CD4-positive, alpha-beta T cell (primary cell): ENCODE data around the gene TRAF5. TPM values are rescaled to one million over a fixed set of nuclear protein-coding genes. Genes with fewer than 3 reads are reported as not detected.

Source experiments
- ATAC-seq: fragments of 200-7000 bp; cut with Tn5 transposase; one replicate; pipeline ENCODE4 v1.10.0; 2022; ENCODE audit warnings: mild to moderate bottlenecking; ENCODE audit not compliant: poor library complexity
- CTCF ChIA-PET: fragments of 350-600 bp; sonication (Branson Sonifier 250); formaldehyde crosslinking; loops from one replicate; lab custom pipeline; 2021; ENCODE audit warnings: antibody characterized with exemption, inconsistent platforms; lab: Charles Lee
- POLR2A ChIA-PET: fragments of 350-600 bp; sonication (Branson Sonifier 250); formaldehyde crosslinking; loops from one replicate; lab custom pipeline; 2021; ENCODE audit warnings: antibody characterized with exemption, inconsistent platforms; lab: Charles Lee
- DNase-seq, 14 experiments: peaks; one replicate each; pipeline ENCODE4 v3.0.0-alpha.2; 2013 to 2020; ENCODE audit warnings: mixed read lengths in 2 of 14
- H3K27ac ChIP-seq, 2 donors: one replicate each; pipeline versions ENCODE4 v1.5.1 to v1.7.0; 2013; ENCODE audit warnings: low read length in 2 of 2, low read depth in 1 of 2, mild to moderate bottlenecking in 1 of 2
- H3K27me3 ChIP-seq, 2 experiments: 1 replicate in 1 of 2; 2 replicates in 1 of 2; pipeline versions ENCODE4 v1.6.1 to v1.7.0; 2013; ENCODE audit warnings: low read length in 2 of 2, control low read depth in 1 of 2, mild to moderate bottlenecking in 1 of 2, moderate library complexity in 1 of 2; ENCODE audit not compliant: insufficient read depth in 2 of 2, control insufficient read depth in 1 of 2
- H3K36me3 ChIP-seq: one replicate; pipeline ENCODE4 v1.6.1; 2013; ENCODE audit warnings: low read length, control low read depth; ENCODE audit not compliant: insufficient read depth
- H3K4me1 ChIP-seq: one replicate; pipeline ENCODE4 v1.6.1; 2013; ENCODE audit warnings: low read length, control low read depth; ENCODE audit not compliant: insufficient read depth
- H3K4me3 ChIP-seq: one replicate; pipeline ENCODE4 v1.5.1; 2013; ENCODE audit warnings: mild to moderate bottlenecking, low read length, moderate library complexity
- H3K9me3 ChIP-seq, 2 experiments: 1 replicate in 1 of 2; 2 replicates in 1 of 2; pipeline versions ENCODE4 v1.6.1 to v1.7.0; 2013; ENCODE audit warnings: low read length in 2 of 2, mild to moderate bottlenecking in 2 of 2, control low read depth in 1 of 2, moderate library complexity in 1 of 2; ENCODE audit not compliant: control insufficient read depth in 1 of 2, insufficient read depth in 1 of 2
- H3K27ac Mint-ChIP-seq: one replicate; pipeline ENCODE4 v1.8.0; 2020; ENCODE audit warnings: mixed read lengths
- H3K27me3 Mint-ChIP-seq: one replicate; pipeline ENCODE4 v1.8.0; 2021; ENCODE audit warnings: mixed read lengths
- H3K36me3 Mint-ChIP-seq: one replicate; pipeline ENCODE4 v1.8.0; 2021; ENCODE audit warnings: low read depth, mixed read lengths
- H3K4me1 Mint-ChIP-seq: one replicate; pipeline ENCODE4 v1.8.0; 2021; ENCODE audit warnings: low read depth, mixed read lengths
- H3K4me3 Mint-ChIP-seq: one replicate; pipeline ENCODE4 v1.8.0; 2020; ENCODE audit warnings: mild to moderate bottlenecking, mixed read lengths
- H3K9me3 Mint-ChIP-seq: one replicate; pipeline ENCODE4 v1.8.0; 2020; ENCODE audit warnings: mixed read lengths
- intact Hi-C, 2 experiments: fragments of 100-400 bp; cut with DNase I in 1 of 2; cut with micrococcal nuclease in 1 of 2; formaldehyde crosslinking; loops; one replicate each; pipeline versions ENCODE4 v1.15.1 to v1.9.0; 2023 to 2025; cut with DNase I, micrococcal nuclease
- total RNA-seq, 174 experiments: library from RNA in 2 of 174; stranded (reverse) in 2 of 174; gene quantifications; one replicate each; pipeline ENCODE4 v1.2.3 and lab custom pipeline; 2021 to 2026
- TF ChIP-seq, protein P1 (sequence below): fragments of 200-600 bp; IDR thresholded peaks from one replicate; pipeline ENCODE4 v1.8.0; 2022; ENCODE audit warnings: antibody characterized with exemption, mild to moderate bottlenecking

Gene TRAF5
- total RNA-seq, 2 experiments from 2014 or later: 21.9 to 23.2 TPM

- Mint-ChIP-seq H3K4me3 (no peak overlapping the region), H3K4me1 (peaks cover 52% of the 10 kb centered on the region), H3K9me3 (no peaks in the 10 kb centered on the region), H3K27me3 (no peaks in the 10 kb centered on the region), H3K36me3 (peaks cover 69% of the 10 kb centered on the region), H3K27ac (peak overlapping the region; percentile 57)
- Histone ChIP-seq H3K36me3 (peaks cover 47% of the 10 kb centered on the region), H3K27ac (no peak overlapping the region), H3K9me3 (no peaks in the 10 kb centered on the region), H3K4me1 (peaks cover 41% of the 10 kb centered on the region), H3K4me3 (no peak overlapping the region), H3K27me3 (no peaks in the 10 kb centered on the region)
- TF ChIP-seq, protein P1, sequence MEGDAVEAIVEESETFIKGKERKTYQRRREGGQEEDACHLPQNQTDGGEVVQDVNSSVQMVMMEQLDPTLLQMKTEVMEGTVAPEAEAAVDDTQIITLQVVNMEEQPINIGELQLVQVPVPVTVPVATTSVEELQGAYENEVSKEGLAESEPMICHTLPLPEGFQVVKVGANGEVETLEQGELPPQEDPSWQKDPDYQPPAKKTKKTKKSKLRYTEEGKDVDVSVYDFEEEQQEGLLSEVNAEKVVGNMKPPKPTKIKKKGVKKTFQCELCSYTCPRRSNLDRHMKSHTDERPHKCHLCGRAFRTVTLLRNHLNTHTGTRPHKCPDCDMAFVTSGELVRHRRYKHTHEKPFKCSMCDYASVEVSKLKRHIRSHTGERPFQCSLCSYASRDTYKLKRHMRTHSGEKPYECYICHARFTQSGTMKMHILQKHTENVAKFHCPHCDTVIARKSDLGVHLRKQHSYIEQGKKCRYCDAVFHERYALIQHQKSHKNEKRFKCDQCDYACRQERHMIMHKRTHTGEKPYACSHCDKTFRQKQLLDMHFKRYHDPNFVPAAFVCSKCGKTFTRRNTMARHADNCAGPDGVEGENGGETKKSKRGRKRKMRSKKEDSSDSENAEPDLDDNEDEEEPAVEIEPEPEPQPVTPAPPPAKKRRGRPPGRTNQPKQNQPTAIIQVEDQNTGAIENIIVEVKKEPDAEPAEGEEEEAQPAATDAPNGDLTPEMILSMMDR: no peak
- no peak for DNase-seq
- CTCF ChIA-PET: interaction anchor here (3.1 kb wide), 1 partner anchor 32 kb away, joined by 13 read pairs; no protein-coding TSS in a partner anchor
- intact Hi-C loops: loop anchor here in 1 of 2 experiments (5.0 kb wide), 1 partner anchor 1519 kb away; no protein-coding TSS in a partner anchor
- no peak for ATAC-seq
- POLR2A ChIA-PET: interaction anchor here (1.0 kb wide), 1 partner anchor 30 kb away, joined by 3 read pairs; the partner anchor contains the start of gene TRAF5
Measured at GRCh38 chr1:211355873-211356272, 29.2 kb downstream of the TRAF5 start.

GRCh38 chr1:211356723-211357407 is 30.2 kb downstream of the TRAF5 start:
- Histone ChIP-seq H3K9me3 (no peaks in the 10 kb centered on the region), H3K27ac (no peak overlapping the region), H3K4me3 (no peak overlapping the region), H3K27me3 (no peaks in the 10 kb centered on the region), H3K4me1 (peaks cover 32% of the 10 kb centered on the region), H3K36me3 (peaks cover 54% of the 10 kb centered on the region)
- Mint-ChIP-seq H3K27ac (peak overlapping the region; percentile 76), H3K4me1 (peaks cover 43% of the 10 kb centered on the region), H3K9me3 (no peaks in the 10 kb centered on the region), H3K36me3 (peaks cover 76% of the 10 kb centered on the region), H3K27me3 (no peaks in the 10 kb centered on the region), H3K4me3 (no peak overlapping the region)
- DNase-seq (no peak), ATAC-seq (no peak)
- TF ChIP-seq, protein P1: no peak
- ChIA-PET CTCF (interaction anchor here (3.1 kb wide), 1 partner anchor 33 kb away, joined by 13 read pairs; no protein-coding TSS in a partner anchor), POLR2A (interaction anchor here (1.0 kb wide), 1 partner anchor 31 kb away, joined by 3 read pairs; the partner anchor contains the start of gene TRAF5)
- intact Hi-C loops: loop anchor here in 1 of 2 experiments (5.0 kb wide), 1 partner anchor 1520 kb away; no protein-coding TSS in a partner anchor

GRCh38 chr1:211358685-211359084 is 32.1 kb downstream of the TRAF5 start:
- H3K4me1 ChIP-seq: peaks cover 14% of the 10 kb centered on the region
- Mint-ChIP-seq H3K27ac (no peak overlapping the region), H3K4me1 (peaks cover 25% of the 10 kb centered on the region), H3K4me3 (no peak overlapping the region), H3K9me3 (no peaks in the 10 kb centered on the region), H3K36me3 (peaks cover 76% of the 10 kb centered on the region), H3K27me3 (no peaks in the 10 kb centered on the region)
- H3K27me3 ChIP-seq: no peaks in the 10 kb centered on the region
- H3K27ac ChIP-seq: no peak overlapping the region
- intact Hi-C loops: loop anchor here in 1 of 2 experiments (5.0 kb wide), 1 partner anchor 1521 kb away; no protein-coding TSS in a partner anchor
- TF ChIP-seq, protein P1: no peak
- ChIA-PET CTCF (interaction anchor here (0.6 to 1.9 kb wide), 4 partner anchors 30 to 40 kb away, joined by 3 to 4 read pairs (median 3); no protein-coding TSS in a partner anchor), POLR2A (interaction anchor here (1.0 kb wide), 1 partner anchor 31 kb away, joined by 3 read pairs; no protein-coding TSS in a partner anchor)
- H3K4me3 ChIP-seq: no peak overlapping the region
- peaks cover 62% of the 10 kb centered on the region for H3K36me3 ChIP-seq
- DNase-seq: no peak
- ATAC-seq: no peak
- no peaks in the 10 kb centered on the region for H3K9me3 ChIP-seq
